Thyroid gland (tissue), 4 donors: Measurements from ENCODE around the gene VAV3.
"Not testable (repeated sequence)": the region's sequence is repeated elsewhere in the genome, so short reads cannot be mapped to it uniquely, and the experiment has no call there.

Experiments
- POLR2A ChIP-seq, 2 donors: fragments of 450-650 bp; IDR thresholded peaks; one replicate each; pipeline ENCODE4 v1.6.1; 2017; ENCODE audit warnings: antibody characterized with exemption in 2 of 2, mild to moderate bottlenecking in 2 of 2, moderate library complexity in 1 of 2
- TF ChIP-seq, protein P1 (sequence below), 6 experiments: fragments of 200-600 bp in 3 of 6; fragments of 450-650 bp in 3 of 6; sonication (generic) in 3 of 6; IDR thresholded peaks; one replicate each; pipeline ENCODE4 v1.5.1; 2016 to 2019; ENCODE audit warnings: antibody characterized with exemption in 6 of 6, mild to moderate bottlenecking in 2 of 6, inconsistent platforms in 1 of 6, moderate library complexity in 1 of 6

DNA sequence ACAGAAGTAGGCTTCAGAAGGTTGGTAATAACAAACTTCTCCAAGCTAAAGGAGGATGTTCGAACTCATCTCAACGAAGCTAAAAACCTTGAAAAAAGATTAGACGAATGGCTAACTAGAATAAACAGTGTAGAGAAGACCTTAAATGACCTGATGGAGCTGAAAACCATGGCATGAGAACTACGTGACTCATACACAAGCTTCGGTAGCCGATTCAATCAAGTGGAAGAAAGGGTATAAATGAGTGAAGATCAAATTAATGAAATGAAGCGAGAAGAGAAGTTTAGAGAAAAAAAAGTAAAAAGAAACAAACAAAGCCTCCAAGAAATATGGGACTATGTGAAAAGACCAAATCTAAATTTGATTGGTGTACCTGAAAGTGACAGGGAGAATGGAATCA, 231.6 kb downstream of the VAV3 start:
- TF ChIP-seq, protein P1, sequence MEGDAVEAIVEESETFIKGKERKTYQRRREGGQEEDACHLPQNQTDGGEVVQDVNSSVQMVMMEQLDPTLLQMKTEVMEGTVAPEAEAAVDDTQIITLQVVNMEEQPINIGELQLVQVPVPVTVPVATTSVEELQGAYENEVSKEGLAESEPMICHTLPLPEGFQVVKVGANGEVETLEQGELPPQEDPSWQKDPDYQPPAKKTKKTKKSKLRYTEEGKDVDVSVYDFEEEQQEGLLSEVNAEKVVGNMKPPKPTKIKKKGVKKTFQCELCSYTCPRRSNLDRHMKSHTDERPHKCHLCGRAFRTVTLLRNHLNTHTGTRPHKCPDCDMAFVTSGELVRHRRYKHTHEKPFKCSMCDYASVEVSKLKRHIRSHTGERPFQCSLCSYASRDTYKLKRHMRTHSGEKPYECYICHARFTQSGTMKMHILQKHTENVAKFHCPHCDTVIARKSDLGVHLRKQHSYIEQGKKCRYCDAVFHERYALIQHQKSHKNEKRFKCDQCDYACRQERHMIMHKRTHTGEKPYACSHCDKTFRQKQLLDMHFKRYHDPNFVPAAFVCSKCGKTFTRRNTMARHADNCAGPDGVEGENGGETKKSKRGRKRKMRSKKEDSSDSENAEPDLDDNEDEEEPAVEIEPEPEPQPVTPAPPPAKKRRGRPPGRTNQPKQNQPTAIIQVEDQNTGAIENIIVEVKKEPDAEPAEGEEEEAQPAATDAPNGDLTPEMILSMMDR (IDR thresholded peaks at IDR 0.05), result not testable (repeated sequence)
- not testable (repeated sequence) for TF ChIP-seq POLR2A (IDR thresholded peaks at IDR 0.05)
